Endodermal cell (in vitro differentiated cells): ENCODE results near the gene TSPAN18. TPM values are rescaled to one million over a fixed set of nuclear protein-coding genes. Genes with fewer than 3 reads are reported as not detected.

Source experiments
- DNase-seq: peaks from one replicate; pipeline ENCODE4 v3.0.0-alpha.2; 2017
- H3K27ac ChIP-seq: 2 replicates; pipeline ENCODE4 v1.5.1; 2013; ENCODE audit warnings: mild to moderate bottlenecking, low read depth, low read length, moderate library complexity
- H3K27me3 ChIP-seq: 2 replicates; pipeline ENCODE4 v1.6.1; 2013; ENCODE audit warnings: mild to moderate bottlenecking, low read length, moderate library complexity; ENCODE audit not compliant: insufficient read depth, control insufficient read depth, poor library complexity, severe bottlenecking
- H3K36me3 ChIP-seq: 2 replicates; pipeline ENCODE4 v1.7.0; 2013; ENCODE audit warnings: mild to moderate bottlenecking, low read length, moderate library complexity; ENCODE audit not compliant: control insufficient read depth, insufficient read depth
- H3K4me1 ChIP-seq: one replicate; pipeline ENCODE4 v1.7.0; 2013; ENCODE audit warnings: low read length; ENCODE audit not compliant: control insufficient read depth, insufficient read depth
- H3K4me3 ChIP-seq: 2 replicates; pipeline ENCODE4 v1.5.1; 2013; ENCODE audit warnings: mild to moderate bottlenecking, low read length, moderate library complexity
- H3K9ac ChIP-seq: 2 replicates; pipeline ENCODE4 v1.6.1; 2013; ENCODE audit warnings: mild to moderate bottlenecking, low read length, moderate library complexity; ENCODE audit not compliant: poor library complexity, severe bottlenecking; ENCODE audit errors: extremely low read depth
- H3K9me3 ChIP-seq: 2 replicates; pipeline ENCODE4 v1.6.1; 2013; ENCODE audit warnings: mild to moderate bottlenecking, low read length, moderate library complexity; ENCODE audit not compliant: control insufficient read depth
- H3K27ac Mint-ChIP-seq: 2 replicates; pipeline ENCODE4 v1.8.0; 2020; ENCODE audit warnings: mixed read lengths
- H3K27me3 Mint-ChIP-seq: 2 replicates; pipeline ENCODE4 v1.8.0; 2021; ENCODE audit warnings: mild to moderate bottlenecking, mixed read lengths; ENCODE audit not compliant: insufficient read depth
- H3K36me3 Mint-ChIP-seq: 2 replicates; pipeline ENCODE4 v1.8.0; 2020; ENCODE audit warnings: low read depth, mixed read lengths
- H3K4me1 Mint-ChIP-seq: 2 replicates; pipeline ENCODE4 v1.8.0; 2020; ENCODE audit warnings: mixed read lengths
- H3K4me3 Mint-ChIP-seq: 2 replicates; pipeline ENCODE4 v1.8.0; 2020; ENCODE audit warnings: mild to moderate bottlenecking, moderate library complexity, mixed read lengths
- H3K9me3 Mint-ChIP-seq: 2 replicates; pipeline ENCODE4 v1.8.0; 2020; ENCODE audit warnings: mild to moderate bottlenecking, mixed read lengths
- CTCF ChIP-seq: fragments of 200-600 bp; sonication (generic); conservative IDR thresholded peaks from 2 replicates; pipeline ENCODE4 v1.5.0; 2021; ENCODE audit warnings: antibody characterized with exemption, mild to moderate bottlenecking
- WGBS, 2 experiments: methylation state at CpG; one replicate each; pipeline versions ENCODE4 v1.1.5 to v1.1.7; 2013; ENCODE audit warnings: missing lambda C conversion rate in 2 of 2, mixed read lengths in 1 of 2; ENCODE audit not compliant: insufficient coverage in 1 of 2, insufficient read length in 1 of 2; 5-methylcytosine and 5-hydroxymethylcytosine counted together
- total RNA-seq, 2 donors: library from RNA; stranded (reverse); fragmentation: NEBNext Ultra II Directional in 1 of 2; extraction: Animal tissue kit (Norgen Biotek cat#: 25700) in 1 of 2; gene quantifications; 2 replicates in 1 of 2; 3 replicates in 1 of 2; pipeline ENCODE4 v1.2.1, GENCODE V29; 2021

TSPAN18 gene
- total RNA-seq, 2 donors from 2014 or later = 28.0 to 28.7 TPM

GRCh38 chr11:44819346-44819745, 92.6 kb downstream of the TSPAN18 start:
- no peak for DNase-seq
- 95 to 96% methylated on average over 7 to 8 of the region's 8 CpGs for WGBS, 2 experiments
- Mint-ChIP-seq H3K36me3 (peaks cover 3% of the 10 kb centered on the region), H3K4me3 (no peak overlapping the region), H3K27me3 (no peaks in the 10 kb centered on the region), H3K4me1 (peaks cover 17% of the 10 kb centered on the region), H3K9me3 (peaks cover 10% of the 10 kb centered on the region), H3K27ac (no peak overlapping the region)
- H3K27ac ChIP-seq = peak overlapping the region; percentile 13
- H3K27me3 ChIP-seq = no peaks in the 10 kb centered on the region
- no peak overlapping the region for H3K9ac ChIP-seq
- H3K4me1 ChIP-seq = peaks cover 4% of the 10 kb centered on the region
- TF ChIP-seq CTCF = no peak
- no peak overlapping the region for H3K4me3 ChIP-seq
- no peaks in the 10 kb centered on the region for H3K36me3 ChIP-seq
- peaks cover 19% of the 10 kb centered on the region for H3K9me3 ChIP-seq

- Histone ChIP-seq H3K4me1 (peaks cover 19% of the 10 kb centered on the region), H3K4me3 (no peak overlapping the region), H3K36me3 (no peaks in the 10 kb centered on the region), H3K27me3 (no peaks in the 10 kb centered on the region), H3K9me3 (peaks cover 19% of the 10 kb centered on the region), H3K27ac (no peak overlapping the region), H3K9ac (no peak overlapping the region)
- Mint-ChIP-seq H3K36me3 (peaks cover 5% of the 10 kb centered on the region), H3K4me1 (peaks cover 37% of the 10 kb centered on the region), H3K27ac (no peak overlapping the region), H3K27me3 (peaks cover 4% of the 10 kb centered on the region), H3K9me3 (peaks cover 10% of the 10 kb centered on the region), H3K4me3 (no peak overlapping the region)
- 45% methylated on average over 2 of the region's 2 CpGs; no CpG with 5 or more reads in 1 of the 2 experiments for WGBS, 2 experiments
- TF ChIP-seq CTCF = no peak
- no peak for DNase-seq
These were observed 95.6 kb downstream of the TSPAN18 start for GRCh38 chr11:44822369-44822768.

- Histone ChIP-seq H3K9ac (no peak overlapping the region), H3K4me3 (no peak overlapping the region), H3K36me3 (no peaks in the 10 kb centered on the region), H3K9me3 (peaks cover 19% of the 10 kb centered on the region), H3K27ac (no peak overlapping the region), H3K27me3 (peaks cover 6% of the 10 kb centered on the region), H3K4me1 (peaks cover 19% of the 10 kb centered on the region)
- peak; percentile 90 for DNase-seq
- peaks cover 9% of the 10 kb centered on the region for H3K27me3 Mint-ChIP-seq
- peaks cover 5% of the 10 kb centered on the region for H3K36me3 Mint-ChIP-seq
- peak; percentile 76 for TF ChIP-seq CTCF
- no peak overlapping the region for H3K4me3 Mint-ChIP-seq
- WGBS, 2 experiments = 74 to 76% methylated on average over 4 to 9 of the region's 9 CpGs
- H3K4me1 Mint-ChIP-seq = peaks cover 39% of the 10 kb centered on the region
- H3K27ac Mint-ChIP-seq = peak overlapping the region; percentile 98
- H3K9me3 Mint-ChIP-seq = peaks cover 10% of the 10 kb centered on the region
These were observed 96.2 kb downstream of the TSPAN18 start for GRCh38 chr11:44823006-44823405.
